HG02840 (cell line): ENCODE measurements around the gene THEM4.

Source experiments
- ATAC-seq: cut with Tn5 transposase; IDR thresholded peaks from one replicate; pipeline ENCODE4 v1.9.1; 2021; ENCODE audit warnings: mild to moderate bottlenecking, moderate library complexity, moderate number of reproducible peaks; ENCODE audit not compliant: unreplicated experiment, low FRiP score

The THEM4 gene

DNA sequence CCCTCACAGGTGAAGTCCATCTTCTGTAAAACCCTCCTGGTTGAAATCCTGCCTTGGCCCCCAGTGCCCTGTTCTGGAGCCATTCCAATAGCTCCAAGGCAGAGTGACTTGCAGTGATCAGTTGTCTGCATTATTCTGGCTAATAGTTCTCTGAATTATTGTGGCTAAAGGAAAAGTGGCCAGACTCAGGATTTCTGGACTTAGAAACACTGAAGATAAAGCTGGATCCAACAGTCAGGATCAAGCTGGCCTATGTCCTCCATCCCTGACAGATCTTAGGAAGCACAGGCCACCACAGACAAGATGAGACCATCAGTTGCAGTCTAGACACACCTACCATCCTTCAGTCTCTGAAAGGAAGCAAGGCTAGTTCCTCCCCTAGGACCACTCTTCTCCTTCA is 68.9 kb downstream of the THEM4 start:
- ATAC-seq: no peak

DNA sequence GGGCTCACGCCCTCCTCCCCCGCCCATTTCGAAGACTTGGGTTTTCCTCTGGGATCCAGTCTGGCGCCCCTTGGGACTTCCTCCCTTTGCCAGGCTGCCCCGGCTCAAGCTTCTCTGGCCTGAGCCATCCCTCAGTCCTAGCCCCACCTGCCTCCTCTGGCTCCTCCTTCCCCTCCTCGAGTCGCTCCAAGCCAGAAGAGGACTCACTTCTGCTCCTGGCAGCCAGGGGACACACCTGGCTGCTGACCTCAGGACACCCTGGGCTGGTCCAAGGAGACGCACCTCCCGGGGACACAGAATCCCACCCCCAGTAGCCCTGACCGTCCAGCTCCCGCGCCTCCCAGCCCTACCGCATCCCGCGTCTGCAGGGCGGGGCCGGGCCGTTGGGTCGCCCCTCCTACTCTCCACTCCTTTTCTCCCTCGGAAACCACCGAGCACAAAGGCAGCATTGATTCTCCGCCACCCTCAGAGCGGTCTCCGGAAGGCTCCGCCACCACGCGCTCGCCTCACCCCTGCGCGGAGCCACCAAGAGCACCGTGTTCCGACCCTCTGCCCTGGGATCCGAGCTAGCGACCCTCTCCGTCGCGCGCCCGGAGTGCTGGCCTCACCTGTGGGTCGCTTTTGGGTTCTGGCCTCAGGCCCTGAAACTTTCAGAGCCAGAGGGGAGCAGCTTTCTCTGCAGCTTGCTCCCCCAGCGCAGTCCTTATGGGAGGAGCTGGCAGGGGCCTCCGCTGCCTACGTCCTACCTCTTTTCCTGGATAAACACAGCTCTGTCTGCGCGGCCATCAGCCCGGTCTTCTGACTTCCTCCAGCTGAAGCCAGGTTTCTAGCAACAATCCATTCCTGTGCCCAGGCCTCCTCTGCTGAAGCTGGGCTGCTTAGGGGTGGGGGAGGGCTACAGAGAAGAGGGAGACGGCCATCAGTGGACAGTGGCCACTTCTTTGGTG is 69.6 kb downstream of the THEM4 start, which contains the start of gene C2CD4D:
TSS of gene C2CD4D (minus strand) at position 364 of the 947 bp plus-strand sequence. CDS start 831 bp downstream, outside the sequence.
- ATAC-seq: no peak

DNA sequence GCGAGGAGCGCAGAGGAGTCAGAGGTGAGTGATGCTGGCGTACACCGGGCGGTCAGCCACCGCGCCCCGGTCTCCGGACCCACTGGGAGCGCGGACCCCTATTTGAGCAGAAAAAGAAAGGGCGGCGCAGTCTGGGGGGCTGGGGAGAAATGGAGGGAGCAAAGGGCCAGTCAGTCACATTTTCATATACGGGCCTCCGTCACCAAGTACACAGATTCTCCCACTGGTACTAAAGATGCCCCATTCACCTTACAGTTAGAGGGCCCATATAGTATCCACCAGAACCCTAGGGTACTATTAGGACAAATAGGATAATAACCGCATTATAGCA is 70.3 kb downstream of the THEM4 start:
- ATAC-seq: no peak

DNA sequence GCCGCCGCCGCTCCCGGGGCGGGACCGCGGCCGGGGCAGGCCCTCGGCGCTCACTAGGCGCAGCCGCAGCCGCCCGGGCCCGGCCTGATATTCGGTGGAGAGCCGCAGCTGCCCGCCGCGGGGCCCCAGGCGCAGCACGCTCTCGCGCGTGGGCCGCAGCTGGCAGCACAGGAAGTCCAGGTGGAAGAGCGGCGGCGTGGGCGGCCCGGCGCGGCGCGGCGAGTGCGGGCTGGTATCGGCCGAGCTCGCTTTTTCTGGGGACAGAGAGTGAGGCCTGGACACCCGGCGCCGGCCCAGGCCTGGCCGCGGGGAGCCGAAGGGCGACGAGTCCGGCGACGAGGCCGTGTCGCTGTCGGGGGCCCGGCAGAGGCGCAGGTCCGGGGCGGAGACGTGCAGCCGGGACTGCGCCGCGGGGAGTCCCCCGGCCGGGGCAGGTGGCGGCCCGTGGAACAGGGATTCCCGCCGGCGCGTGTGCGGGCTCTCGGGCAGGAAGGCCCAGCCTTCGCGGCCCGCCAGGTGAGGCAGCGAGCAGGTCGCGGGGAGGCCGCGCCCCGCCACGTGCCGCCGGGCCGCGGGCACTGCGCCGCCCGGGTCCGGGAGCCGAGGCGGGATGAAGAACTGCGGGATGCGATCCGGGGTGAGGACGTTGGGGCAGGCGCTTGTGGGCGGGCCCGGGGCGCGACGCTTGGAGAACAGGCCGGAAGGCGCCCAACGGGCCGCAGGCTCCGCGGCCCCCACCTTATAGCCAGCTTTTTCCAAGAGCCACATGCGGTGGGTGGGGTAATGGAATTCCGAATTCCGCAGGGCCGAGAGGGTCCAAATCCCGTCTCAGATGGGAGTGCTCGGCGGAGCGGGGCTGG is 70.9 kb downstream of the THEM4 start:
- no peak for ATAC-seq

DNA sequence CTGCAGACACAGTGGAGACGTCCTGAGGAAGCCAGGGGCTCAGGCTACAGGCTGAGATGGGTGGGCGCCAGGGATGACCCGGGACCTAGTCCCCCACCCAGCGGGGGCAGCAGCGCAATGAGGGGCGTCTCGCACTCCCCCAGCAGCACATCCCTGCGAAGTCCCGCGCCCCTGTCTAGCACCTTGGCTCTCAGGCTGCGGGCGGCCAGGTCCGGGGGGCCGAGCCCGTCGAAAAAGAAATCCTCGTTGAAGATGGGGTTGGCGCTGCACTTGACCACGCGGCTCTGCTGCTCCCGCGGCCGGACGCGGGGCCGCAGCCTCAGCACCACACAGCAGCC is 71.5 kb downstream of the THEM4 start:
- no peak for ATAC-seq

DNA sequence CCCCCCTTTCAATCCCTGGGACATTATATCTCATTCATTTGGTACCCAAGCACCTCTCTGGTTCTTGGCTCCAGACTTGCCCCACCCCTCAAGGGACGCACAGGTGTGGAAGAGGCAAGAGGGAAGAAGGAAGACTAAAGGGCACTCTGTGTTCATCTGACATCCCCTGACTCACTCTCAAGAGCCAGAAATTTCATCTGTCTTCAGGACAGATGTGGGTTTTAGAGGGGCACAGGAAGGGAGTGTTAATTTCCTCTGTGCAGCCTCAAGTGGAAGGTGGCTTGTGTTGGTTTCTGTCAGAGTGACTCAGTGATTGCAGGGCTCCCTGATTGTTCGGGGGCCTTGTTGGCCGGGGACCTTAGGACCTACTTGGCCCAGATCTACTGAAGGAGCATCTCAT is 72.1 kb downstream of the THEM4 start:
- no peak for ATAC-seq

DNA sequence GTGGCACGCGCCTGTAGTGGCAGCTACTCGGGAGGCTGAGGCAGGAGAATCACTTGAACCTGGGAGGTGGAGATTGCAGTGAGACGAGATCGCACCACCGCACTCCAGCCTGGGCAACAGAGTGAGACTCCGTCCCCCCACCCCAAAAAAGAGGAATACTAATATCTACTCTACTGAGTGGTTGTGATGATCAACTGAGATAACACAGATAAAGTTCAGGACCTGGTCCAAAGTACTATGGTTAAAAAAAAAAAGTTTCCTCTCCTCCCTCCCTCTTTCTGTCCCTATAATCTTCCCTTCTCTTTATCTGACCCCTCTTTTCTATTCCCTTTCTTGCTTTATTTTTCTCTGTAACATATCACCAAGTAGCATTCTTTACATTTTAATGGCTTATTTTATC is 73.7 kb downstream of the THEM4 start:
- ATAC-seq: no peak

DNA sequence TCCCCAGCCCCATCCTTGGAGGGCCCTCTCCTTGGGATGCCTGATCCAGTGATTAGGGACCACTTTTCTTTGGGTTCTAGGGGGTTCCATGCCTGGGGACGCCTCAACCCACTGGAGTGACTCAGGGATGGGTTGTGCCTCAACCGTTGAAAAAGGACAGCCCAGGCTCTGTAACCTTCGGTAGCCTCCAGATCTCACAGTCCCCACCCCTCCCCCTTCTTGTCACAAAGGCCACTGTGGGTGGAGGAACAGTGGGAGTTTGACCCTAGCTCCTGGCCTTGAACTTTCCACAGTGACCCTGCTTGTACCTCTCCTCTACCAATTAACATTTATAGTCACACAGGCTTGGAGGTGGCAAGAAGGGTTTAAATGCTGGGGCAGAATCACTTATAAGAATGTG is 75.1 kb downstream of the THEM4 start:
- no peak for ATAC-seq

DNA sequence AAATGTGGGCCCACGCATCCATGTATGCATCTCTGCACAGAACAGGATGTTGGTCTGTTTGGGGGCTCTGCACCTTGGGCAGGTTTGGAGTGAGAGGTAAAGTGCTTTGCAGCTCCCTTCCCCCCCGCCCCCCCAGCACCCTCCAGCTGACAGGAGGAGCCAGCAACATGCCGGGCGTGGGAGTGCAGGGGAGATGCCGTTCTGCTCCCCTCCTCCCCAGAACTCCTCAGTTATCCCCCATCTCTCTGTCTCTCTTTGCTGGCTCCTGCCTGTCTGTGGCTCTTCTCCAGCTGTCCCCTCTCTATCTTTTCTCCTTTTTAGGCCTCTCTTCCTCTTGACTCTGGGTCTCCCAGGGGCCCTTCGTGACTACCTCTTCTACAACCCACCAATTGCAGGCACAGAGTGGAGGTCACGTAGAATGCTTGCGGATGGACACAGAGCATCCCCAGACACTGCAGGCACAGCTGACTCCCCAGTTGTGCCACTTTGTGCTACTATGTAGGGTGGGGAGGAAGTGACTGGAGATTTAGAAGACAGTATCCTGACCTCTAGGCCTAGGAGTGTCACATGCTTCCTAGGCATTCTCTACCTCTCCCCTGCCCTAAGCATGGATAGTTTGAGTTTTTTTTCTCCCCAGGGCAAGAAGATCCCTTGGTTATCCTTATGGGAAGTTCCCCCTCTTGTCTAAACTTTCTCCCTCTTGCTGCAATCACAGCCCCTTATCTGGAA is 76.0 kb downstream of the THEM4 start:
- no peak for ATAC-seq

DNA sequence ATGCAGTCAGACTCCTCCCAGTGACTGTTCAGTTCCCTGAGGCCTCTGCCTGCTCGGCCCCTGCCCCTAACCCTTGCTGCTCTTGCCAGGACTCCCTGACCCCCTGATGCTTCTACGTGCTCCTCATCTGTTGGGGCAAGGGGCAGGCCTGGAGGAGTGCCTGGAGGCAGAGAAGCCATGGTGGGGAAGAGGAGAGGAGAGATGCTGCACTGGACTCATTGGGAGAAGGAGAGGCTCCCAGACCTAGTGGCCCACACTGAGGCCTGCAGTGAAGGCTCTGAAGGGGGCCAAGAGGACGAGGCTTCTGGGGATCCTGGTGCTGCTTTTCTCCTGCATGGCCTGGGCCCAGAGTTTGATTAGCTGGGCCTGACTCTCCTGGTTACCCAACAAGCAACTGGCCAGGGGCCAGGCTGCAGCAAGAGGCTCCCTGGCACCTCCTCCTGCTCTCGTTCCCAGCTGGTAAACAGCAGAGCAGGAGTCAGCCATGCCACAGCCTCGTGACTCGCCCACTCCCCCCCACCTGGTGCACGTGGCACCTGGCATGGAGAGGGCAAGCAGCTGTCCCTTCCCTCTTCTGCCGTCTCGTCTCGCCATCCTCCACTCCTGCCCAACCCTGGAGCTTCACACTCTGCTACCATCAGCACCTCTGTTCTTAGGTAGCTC is 76.9 kb downstream of the THEM4 start:
- no peak for ATAC-seq

DNA sequence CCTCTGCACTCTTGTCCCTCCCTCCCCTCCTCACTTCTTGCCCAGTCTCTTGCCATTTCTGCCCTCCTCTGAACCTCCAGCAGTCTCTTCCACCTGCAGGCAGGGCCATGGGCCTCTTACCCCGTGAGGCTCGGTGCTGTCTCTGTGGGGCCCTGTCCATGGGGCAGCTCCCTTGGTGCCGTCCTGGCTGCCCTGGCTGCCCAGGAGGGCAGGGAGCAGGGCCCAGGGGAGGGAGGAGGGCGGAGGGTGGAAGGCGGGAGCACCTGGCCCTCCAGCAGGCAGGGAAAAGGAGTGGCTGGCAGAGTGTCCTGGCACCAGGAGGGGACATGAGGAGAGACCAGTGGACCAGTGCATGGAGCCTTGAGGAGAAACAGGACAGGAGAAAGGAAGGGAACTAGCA is 77.7 kb downstream of the THEM4 start, which contains the start of gene RORC:
TSS of gene RORC (minus strand) at position 198 of the 400 bp plus-strand sequence. CDS start at position 160, 38 bp downstream.
- no peak for ATAC-seq

DNA sequence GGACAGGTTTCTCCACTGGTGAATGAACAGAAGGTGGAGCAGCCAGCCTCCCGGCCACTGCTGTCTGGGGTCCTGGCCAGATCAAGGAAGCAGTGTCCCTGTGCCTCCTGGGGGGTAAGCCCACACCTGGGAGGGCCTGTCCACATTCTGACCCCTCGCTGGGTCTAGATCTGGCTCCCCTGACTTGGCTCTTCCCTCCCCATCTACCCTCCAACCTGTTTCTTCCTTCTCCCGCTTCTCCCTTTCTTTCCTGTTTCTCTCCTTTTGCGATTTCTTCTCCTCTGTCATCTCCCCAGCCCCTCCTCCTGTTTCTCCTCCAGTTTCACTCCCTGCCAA is 78.1 kb downstream of the THEM4 start:
- no peak for ATAC-seq

DNA sequence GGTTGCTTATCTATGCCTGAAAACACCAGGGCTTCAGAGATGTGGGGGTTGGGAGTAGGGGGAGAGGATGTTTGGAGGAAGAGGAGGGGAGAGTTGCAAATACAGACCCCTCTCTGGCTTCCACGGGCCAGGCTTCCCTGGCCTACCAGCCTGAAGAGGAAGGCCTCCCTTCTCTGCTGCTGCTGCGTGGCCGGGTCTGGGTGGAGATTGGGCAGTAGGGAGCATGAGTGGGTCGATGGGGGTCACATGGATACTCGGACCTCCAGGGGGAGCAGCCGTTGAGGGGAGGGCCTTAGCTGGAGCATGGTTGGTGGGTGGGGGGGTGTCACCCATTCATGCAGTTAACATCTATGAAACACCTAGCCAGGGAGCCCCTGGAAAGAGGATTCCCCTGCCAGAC is 79.3 kb downstream of the THEM4 start:
- ATAC-seq: no peak

DNA sequence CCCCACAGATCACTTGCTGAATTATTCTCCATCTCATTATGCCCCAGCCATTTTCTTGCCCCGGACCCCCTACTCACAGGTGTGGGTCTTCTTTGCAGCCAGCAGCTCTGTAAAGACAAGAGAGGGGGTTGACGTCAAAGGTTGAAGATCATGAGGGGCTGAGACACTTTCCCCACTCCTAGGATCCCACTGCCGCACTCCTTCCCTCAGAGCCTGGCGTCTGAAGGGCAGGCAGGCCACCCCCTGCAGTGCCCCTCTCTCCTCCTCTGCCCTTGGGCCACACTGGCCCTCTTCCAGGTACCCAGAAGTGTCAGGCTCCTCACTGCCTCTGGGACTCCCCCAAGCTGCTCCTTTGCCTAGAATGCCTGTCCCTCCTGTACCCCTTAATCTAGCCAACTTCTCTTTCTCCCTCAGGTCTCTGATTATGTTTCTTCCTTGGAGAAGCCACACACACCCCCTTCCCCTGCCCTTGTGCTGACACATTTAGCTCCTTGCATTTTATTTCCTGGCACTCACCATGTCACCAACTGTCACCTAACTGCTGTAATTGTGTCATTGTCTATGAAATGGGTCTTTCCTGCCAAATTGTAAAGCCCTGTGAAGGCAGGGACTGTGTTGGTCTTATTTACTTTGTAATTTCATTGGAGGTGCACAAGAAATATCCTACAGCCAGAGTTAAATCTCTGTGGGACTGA is 79.8 kb downstream of the THEM4 start:
- no peak for ATAC-seq

DNA sequence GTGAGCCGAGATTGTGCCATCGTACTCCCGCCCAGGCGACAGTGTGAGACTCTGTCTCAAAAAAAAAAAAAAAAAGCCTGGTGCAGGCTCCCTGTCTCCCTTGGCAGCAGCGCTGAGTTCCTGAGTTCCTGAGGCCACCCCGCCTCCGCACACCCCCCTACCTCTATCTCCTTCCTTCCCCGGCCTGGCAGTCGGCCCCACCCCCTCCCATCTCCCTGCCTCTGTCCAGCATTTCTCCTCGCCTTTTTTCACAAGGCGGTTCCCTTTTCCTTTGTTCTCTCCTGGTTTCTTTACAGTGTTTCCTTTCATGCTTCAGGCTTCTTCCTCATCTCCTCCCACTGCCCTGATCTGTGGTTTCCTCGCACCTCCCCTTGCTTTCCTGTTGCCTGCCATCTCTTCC is 80.4 kb downstream of the THEM4 start:
- no peak for ATAC-seq

DNA sequence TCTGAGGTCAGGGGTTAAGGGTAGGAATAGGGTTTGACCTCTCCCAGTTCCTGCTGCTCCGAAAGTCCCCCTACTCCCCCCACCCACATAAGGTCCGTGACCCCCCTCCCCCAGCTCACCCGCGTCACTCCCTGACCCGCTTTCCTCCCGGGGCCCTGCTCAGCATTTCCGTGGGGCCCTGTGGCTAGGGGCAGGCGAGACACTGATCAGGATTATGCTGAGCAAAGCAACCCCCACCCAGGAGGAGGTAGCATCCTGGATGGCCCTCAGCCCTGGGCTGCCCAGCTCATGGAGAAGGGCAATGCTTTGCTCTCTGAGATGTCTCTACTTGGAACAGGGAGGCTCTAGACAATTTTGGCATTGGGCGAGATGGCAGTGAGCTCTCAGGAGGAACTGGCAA is 81.5 kb downstream of the THEM4 start:
- no peak for ATAC-seq

DNA sequence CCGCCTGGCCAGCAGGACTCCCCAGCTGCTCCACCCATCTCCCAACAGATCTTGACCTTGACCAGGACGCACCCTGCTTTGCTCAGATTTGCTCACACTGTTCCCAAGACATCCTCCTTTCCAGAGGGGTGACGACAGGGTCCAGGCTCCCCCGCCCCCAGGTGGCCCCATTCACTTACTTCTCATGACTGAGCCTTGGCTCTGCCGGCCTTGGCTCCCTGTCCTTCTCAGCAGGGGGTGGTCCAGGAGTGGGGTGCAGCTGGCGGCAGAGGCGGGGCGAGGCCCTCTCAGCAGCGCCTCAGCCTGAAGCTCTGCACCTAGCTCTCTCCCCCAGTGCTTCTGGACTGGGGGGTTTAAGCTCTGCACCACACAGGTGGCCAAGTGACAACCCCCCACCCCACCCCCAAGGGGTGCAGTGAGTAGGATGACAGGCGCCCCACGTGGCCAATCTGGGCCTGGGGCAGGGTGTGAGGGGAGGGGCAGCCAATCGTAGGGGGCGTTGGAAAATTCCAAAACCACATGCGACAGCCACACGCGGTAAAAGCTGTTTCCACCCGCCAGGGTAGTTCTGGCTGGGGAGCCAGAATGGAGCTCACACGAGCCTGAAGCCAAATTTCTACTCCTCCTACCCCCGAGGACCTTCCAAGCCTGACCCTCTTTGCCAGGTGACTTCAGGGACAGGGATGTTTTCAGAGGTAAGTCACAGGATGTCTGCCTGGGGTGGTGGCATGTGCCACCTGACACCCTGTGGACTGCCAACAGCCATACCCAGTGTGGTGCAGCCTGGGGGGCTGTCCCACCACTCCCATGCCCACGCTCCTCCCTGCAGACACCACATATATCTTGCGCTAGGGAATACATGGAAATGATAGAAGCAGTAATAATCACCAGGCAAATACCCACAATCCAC is 83.3 kb downstream of the THEM4 start:
- ATAC-seq: no peak

DNA sequence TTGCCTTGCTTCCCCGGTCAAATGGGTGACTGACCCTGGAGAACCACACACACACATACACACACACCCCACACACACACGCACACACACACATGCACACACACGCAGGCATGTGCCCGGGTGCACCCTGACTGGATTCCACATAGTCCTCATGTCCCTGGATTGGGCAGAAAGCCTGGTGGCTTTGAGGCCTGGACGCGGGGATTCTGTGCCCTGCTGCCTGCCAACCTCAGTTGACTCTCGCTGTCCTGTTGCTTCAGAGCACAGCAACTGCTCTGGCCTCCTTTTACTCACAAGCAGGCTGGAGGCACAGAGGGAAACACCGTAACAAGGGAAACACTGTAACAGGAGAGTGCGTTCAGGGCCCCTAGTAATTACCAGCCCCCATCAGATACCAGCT is 84.1 kb downstream of the THEM4 start:
- ATAC-seq: no peak
